Non-pigmented ciliary epithelial cell (primary cell): ENCODE measurements around the gene BOLA2B.
"Not testable (repeated sequence)": the region's sequence is repeated elsewhere in the genome, so short reads cannot be mapped to it uniquely, and the experiment has no call there.

Source experiments
- DNase-seq: peaks from one replicate; pipeline ENCODE4 v3.0.0-alpha.2; 2010; ENCODE audit warnings: low read depth

Gene BOLA2B

GRCh38 chr16:30193615-30194014 is at the start of gene BOLA2B, which contains the start of gene SLX1A:
Gene BOLA2B (minus strand): TSS chr16:30193666. CDS start chr16:30193595, 71 bp downstream.
Gene SLX1A (plus strand): TSS chr16:30193875. CDS start chr16:30194085, 210 bp downstream.
- DNase-seq, result not testable (repeated sequence)

DNA sequence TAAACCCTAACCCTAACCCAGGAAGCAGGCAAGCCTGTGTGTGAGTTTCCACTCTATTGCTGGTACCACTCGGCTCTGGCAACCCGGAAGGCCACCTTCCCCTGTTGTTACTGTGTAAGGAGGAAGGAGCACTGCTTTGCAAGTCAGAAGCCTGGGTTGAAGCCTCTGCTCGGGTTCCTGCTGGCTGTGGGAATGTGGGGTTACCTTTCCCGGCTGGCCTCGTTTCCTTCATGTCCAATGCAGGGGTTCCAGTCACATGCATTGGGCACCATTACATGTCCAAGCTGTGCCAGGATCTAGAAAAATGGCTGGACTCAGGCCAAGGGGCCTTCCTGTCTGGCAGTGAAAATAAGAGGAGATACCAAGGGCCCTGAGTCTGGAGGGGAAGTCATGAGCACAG is 23.6 kb upstream of the BOLA2B start:
- DNase-seq, result not testable (repeated sequence)

DNA sequence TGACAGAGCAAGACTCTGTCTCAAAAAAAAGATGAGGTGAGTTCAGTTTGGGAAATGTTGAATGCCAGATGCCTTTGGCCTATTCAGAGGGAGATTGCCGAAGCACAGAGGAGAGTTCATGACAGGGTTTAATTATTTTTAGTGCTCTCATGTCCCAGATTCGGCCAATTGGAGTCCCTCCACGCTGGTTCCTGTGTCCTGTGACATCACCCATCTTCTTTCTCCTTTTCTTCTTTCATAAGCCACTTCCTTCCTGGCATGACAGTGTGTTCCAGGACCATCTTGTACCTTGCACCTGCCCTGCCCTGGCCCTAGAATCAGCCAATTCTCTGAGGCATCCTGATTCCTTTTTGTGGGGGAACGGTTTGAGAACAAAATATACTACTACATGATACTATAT is 17.9 kb upstream of the BOLA2B start:
- DNase-seq, result not testable (repeated sequence)

DNA sequence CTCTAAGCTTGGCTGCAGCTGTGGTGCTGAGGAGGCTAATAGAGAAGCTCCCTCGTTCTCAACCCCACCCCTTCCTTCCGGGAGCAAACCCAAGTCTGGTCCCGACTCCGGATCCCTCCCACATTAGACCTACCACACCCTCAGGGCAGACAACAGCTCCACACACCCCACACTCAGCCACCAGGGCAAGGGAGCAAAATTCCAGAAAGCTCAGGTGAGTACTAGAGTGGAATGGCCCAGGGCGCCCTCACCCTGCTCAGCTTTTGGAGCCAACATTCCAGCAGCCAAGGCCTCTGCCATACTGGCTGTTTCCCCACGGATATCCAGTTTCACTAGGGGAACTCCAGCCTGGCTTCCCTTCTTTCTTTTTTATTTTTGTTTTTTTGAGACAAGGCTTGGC is 15.6 kb upstream of the BOLA2B start:
- DNase-seq, result not testable (repeated sequence)

DNA sequence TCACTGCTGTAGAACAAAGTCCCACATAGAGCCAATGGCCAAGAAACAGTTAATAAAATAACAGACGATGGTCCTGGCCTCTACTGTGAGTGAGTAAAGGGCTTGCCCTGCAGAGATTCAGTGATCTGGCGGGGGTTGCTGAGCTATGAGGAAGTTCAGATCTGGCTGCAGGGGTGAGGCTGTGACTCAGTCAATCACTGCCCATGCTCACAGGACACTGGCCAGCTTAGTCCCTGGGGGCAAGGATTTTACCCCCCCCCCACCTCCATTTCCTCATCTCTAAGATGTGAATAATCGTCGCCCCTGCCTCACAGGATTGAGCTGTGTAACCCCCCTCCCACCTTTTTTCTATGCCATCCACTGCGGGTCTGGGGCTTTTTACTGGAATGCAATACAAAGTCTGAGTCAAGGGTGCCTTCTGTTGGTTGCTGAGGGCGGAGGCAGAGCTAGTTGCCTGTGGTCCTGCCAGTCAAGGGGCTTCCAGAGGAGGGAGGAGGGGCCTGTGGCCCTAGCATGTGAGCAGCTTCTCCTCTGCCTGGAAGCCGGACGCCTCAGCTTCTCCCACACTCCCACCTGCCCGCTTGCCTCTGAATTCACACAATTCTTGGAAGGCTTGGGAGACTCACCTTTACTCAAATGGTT is 13.7 kb upstream of the BOLA2B start:
- not testable (repeated sequence) for DNase-seq

DNA sequence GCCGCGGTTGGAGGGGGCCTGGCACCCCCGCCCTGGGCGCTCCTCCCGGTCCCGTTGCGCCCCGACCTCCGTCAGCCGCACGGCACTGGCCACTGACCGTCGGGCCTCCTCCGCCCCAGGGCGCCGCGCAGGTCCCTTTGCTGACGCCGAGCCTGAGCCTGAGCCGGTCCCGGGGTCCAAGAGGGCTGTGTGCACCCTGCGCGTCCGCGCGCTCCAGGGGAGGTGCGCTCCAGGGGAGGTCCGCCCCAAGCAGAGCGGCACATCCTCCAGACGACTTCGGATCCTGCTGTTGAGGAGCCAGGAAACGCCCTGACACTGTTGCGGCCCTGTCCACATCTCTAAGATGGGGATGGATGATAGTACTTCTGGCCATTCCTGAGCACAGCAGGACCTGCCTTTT is 12.8 kb upstream of the BOLA2B start:
- not testable (repeated sequence) for DNase-seq

GRCh38 chr16:30205541-30206236 is 12.2 kb upstream of the BOLA2B start:
- DNase-seq, result not testable (repeated sequence)

DNA sequence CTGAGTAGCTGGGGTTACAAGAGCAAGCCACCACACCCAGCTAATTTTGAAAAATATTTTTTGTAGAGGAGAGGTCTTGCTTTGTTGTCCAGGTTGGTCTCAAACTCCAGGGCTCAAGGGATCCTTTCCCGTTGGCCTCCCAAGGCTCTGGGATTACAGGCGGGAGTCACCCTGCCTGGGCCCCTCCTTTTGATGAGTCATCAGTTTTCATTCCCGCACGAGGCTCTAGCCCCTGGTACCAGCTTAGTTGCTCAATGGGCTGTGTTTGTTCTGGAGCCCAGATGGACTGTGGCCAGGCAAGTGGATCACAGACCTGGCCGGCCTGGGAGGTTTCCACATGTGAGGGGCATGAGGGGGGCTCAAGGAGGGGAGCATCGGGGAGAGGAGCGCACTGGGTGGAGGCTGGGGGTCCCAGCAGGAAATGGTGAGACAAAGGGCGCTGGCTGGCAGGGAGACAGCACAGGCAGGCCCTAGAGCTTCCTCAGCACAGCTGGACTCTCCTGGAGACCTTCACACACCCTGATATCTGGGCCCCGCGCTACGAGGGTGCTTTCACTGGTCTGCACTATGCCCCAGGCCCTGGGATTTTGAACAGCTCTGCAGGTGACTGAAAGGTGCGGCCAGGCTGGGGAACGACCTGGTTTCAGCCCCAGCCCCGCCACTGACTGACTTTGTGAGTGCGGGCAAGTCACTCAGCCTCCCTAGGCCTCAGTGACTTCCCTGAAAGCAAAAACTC is 6.3 kb upstream of the BOLA2B start:
- not testable (repeated sequence) for DNase-seq

DNA sequence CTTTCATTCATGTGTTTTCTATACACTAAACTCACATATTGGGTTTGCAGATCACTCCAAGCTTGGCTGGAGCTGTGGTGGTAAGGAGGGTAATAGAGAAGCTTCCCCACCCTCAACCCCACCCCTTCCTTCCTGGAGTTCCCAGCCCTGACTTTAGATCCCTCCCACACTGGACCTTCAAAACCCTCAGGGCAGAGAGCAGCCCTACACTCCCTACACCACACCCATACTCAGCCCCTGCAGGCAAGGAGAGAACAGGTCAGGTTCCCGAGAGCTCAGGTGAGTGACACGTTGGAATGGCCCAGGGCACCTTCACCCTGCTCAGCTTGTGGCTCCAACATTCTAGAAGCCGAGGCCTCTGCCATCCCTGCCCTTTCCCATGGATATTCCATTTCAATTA is 5.6 kb upstream of the BOLA2B start, which contains the start of gene SULT1A3:
Gene SULT1A3, plus strand, starts transcription at position 207 of the 400 bp plus-strand sequence. CDS start 1,474 bp downstream, outside the sequence.
- DNase-seq, result not testable (repeated sequence)

GRCh38 chr16:30197001-30197400 is 3.5 kb upstream of the BOLA2B start:
- not testable (repeated sequence) for DNase-seq

GRCh38 chr16:30194172-30194925 is 883 bp upstream of the BOLA2B start:
- not testable (repeated sequence) for DNase-seq

- not testable (repeated sequence) for DNase-seq
Measured at GRCh38 chr16:30193098-30193497, 368 bp downstream of the BOLA2B start.

GRCh38 chr16:30191158-30191557 is 2.3 kb downstream of the BOLA2B start:
- DNase-seq, result not testable (repeated sequence)

- DNase-seq, result no peak
Measured at GRCh38 chr16:30187971-30188561, 5.4 kb downstream of the BOLA2B start.

- DNase-seq, result no peak
Measured at GRCh38 chr16:30187556-30187865, 6.0 kb downstream of the BOLA2B start.

DNA sequence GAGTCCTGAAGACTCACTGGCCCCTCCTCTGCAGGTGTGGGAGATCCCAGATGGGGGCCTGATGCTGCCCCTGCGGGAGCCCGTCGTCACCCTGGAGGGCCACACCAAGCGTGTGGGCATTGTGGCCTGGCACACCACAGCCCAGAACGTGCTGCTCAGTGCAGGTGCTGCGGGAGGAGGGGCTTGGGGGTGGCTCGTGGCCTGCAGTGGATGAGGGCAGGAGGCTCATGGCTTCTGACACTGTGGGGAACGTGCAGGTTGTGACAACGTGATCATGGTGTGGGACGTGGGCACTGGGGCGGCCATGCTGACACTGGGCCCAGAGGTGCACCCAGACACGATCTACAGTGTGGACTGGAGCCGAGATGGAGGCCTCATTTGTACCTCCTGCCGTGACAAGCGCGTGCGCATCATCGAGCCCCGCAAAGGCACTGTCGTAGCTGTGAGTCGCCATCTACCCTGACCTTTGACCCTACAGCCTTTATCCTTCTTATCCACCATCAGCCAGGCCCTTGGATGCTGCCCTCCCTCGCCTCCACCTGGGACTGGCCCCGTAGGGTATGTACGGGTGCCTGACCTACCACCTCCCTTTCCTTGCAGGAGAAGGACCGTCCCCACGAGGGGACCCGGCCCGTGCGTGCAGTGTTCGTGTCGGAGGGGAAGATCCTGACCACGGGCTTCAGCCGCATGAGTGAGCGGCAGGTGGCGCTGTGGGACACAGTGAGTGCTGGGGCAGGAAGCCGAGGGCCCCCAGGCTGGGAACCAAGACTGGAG is 6.5 kb downstream of the BOLA2B start:
- no peak for DNase-seq

DNA sequence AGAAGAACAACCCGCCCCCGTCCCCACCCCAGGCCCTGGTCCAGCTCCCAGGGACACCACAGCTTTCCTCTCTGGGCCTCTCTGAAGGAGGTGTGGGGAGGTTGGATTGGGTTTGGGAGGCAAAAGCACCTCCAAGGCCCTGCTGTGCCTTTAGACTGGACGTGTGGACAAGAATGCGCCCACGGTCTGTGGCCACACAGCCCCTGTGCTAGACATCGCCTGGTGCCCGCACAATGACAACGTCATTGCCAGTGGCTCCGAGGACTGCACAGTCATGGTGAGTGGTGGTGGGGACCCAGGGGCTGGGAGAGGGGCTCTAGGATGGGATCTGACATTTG is 7.1 kb downstream of the BOLA2B start:
- no peak for DNase-seq

GRCh38 chr16:30185683-30186421 is 7.6 kb downstream of the BOLA2B start:
- DNase-seq, result no peak

DNA sequence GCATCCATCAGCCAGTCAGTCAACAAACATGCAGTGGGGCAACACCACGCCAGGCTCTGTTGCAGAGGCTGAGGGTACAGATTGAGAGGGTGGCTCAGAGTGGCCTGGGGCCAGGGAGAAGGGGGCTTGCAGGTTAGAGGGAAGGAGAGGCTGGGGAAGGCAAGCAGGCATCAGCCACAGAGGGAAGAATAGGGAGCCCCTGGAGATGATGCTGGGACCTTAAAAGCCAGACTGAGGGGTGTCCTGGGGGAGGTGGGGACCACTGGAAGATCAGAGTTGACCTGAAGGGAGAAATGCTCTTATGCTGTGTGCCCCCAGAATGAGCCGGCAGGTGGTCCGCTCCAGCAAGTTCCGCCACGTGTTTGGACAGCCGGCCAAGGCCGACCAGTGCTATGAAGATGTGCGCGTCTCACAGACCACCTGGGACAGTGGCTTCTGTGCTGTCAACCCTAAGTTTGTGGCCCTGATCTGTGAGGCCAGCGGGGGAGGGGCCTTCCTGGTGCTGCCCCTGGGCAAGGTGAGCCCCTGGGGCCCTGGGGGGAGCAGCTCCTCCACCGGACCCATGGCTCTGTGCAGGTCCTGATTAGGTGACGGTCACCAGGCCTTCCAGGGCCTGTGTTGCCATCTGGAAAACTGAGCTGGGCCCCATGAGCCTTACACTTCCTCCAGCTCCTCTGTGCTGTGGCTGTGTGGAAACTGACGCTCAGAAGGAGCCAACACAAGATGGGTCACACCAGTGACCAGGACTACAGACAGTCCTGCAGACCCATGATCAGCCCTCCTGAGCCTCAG is 8.4 kb downstream of the BOLA2B start:
- no peak for DNase-seq
